ENCODE measurements around the gene SETD5.

Gene SETD5

DNA sequence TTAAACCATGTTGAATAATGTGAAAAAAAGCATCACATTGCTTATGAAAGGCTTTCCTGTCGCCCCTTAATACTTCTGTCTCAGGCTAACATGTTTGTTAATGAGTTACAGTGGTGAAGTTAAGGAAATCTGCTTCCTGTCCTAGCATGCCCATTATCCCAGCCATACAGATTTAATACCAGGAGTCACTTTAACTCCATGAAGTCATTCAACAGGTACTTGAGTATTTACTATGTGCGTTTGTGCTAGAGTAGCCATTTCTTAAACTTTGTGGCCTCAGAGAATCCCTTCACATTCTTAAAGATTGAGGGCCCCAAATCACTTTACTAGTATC is 10.1 kb upstream of the SETD5 start:
- DNase-seq (ENCODE audit: extremely low spot score) = no peak
- ChIA-PET CTCF (no interaction called here), POLR2A (no interaction called here)
- TF ChIP-seq, protein P1, sequence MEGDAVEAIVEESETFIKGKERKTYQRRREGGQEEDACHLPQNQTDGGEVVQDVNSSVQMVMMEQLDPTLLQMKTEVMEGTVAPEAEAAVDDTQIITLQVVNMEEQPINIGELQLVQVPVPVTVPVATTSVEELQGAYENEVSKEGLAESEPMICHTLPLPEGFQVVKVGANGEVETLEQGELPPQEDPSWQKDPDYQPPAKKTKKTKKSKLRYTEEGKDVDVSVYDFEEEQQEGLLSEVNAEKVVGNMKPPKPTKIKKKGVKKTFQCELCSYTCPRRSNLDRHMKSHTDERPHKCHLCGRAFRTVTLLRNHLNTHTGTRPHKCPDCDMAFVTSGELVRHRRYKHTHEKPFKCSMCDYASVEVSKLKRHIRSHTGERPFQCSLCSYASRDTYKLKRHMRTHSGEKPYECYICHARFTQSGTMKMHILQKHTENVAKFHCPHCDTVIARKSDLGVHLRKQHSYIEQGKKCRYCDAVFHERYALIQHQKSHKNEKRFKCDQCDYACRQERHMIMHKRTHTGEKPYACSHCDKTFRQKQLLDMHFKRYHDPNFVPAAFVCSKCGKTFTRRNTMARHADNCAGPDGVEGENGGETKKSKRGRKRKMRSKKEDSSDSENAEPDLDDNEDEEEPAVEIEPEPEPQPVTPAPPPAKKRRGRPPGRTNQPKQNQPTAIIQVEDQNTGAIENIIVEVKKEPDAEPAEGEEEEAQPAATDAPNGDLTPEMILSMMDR (IDR thresholded peaks at IDR 0.05; ENCODE audit: control extremely low read depth, extremely low read depth, low read depth, missing control alignments) = no peak

DNA sequence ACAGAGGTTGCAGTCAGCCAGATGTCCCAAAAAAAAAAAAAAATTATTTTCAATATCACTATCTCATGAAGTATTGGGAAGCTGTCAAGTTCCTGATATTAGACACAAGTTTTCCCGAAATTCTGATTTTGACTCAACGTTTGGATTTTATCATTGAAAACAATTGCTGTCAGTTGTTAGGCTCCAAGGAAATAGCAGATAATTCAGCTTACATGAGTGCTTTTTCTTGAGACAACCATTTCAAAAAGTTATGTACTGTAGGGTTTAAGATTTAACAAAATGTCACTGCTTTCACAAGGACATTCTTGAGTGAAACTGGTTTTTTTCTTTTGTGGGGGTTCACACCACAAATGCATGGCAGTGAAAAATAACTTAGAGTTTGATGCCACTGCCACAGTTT is 9.3 kb upstream of the SETD5 start:
- ChIA-PET CTCF (interaction anchor here (1.0 kb wide), 1 partner anchor 16 kb away, joined by 3 read pairs; no protein-coding TSS in a partner anchor), POLR2A (interaction anchor here (0.6 kb wide), 1 partner anchor 47 kb away, joined by 4 read pairs; no protein-coding TSS in a partner anchor)
- TF ChIP-seq, protein P1 (IDR thresholded peaks at IDR 0.05; ENCODE audit: control extremely low read depth, extremely low read depth, low read depth, missing control alignments) = no peak
- DNase-seq (ENCODE audit: extremely low spot score) = no peak

DNA sequence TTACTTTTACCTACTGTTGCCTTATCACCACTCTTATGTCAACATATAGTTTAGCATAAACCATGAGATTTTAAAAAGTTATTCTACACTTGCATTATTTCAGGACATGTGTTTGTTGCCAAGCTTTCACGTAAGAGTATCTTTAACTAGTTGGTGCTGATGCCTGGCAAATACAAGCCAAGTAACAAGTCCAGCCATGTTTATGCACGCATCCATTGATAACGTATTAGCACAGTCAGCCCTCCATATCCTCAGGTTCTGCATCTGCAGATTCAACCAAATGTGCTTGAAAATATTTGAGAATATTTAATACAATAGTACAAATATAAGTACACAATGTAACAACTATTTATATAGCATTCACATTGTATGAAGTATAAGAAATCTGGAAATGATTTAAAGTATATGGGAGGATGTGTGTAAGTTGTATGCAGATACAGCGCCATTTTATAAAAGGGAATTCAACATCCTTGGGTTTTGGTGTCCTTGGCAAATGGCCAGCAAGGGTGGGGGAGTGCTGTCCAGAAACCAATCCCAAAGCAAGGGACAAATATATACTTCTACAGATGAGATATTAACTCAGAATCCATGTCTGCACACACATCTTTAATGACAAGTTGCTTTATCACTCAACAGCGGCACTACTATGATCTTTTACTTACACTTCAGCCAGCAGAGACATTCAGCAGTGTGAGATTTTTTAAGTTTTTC is 8.7 kb upstream of the SETD5 start:
- ChIA-PET POLR2A (interaction anchor here (0.6 kb wide), 2 partner anchors 12 to 46 kb away, joined by 3 to 4 read pairs; no protein-coding TSS in a partner anchor), CTCF (interaction anchor here (1.0 kb wide), 2 partner anchors 15 to 35 kb away, joined by 3 to 4 read pairs; no protein-coding TSS in a partner anchor)
- TF ChIP-seq, protein P1 (IDR thresholded peaks at IDR 0.05; ENCODE audit: control extremely low read depth, extremely low read depth, low read depth, missing control alignments) = no peak
- no peak for DNase-seq (ENCODE audit: extremely low spot score)

DNA sequence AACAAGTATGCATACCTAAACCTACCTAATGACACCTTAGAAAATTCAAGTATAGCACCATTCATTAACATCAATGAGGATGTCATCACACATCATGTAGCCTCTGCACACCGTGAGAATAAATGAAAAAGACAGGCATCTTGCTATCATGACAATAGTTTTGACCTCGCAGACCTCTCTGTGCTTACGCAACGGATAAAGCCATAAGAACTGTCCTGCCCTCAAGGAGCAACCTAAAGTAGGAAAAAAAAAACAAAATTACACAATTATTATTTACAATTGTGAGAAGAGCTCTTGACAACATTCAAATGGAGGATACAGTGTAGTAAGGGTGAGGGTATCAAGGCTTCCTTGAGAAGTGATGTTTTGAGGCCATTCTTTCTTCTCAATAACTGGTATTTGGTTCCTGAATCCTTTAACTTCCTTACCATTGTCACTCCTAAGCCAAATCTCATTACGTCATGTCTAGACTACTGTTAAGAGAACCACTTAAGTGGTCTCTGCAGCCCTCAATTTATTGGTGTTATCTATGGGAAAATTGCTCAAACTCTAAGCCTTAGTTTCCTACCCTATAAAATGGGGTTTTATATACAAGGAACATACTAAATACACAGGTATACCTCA is 7.0 kb upstream of the SETD5 start:
- no peak for DNase-seq (ENCODE audit: extremely low spot score)
- ChIA-PET CTCF (no interaction called here), POLR2A (no interaction called here)
- TF ChIP-seq, protein P1 (IDR thresholded peaks at IDR 0.05; ENCODE audit: control extremely low read depth, extremely low read depth, low read depth, missing control alignments) = no peak

DNA sequence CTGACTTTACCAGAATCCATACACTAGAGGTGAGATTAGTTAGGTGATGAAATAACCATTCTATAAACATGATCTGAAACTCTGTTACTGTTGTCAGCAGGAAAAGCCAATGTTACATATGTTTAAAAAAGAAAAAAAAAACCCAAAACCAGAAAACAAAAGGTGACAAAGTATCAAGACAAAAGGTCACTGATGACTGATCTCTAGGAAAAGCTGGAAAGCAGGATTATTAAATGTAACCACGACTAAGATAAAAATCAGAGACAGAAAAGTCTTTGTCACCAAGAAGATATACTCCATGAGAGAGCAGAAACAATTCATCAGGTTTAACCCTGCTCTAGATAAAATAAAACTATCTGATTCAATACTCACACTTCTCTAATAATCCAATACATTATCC is 5.4 kb upstream of the SETD5 start:
- ChIA-PET CTCF (no interaction called here), POLR2A (interaction anchor here (1.0 kb wide), 1 partner anchor 14 kb away, joined by 3 read pairs; no protein-coding TSS in a partner anchor)
- TF ChIP-seq, protein P1 (IDR thresholded peaks at IDR 0.05; ENCODE audit: control extremely low read depth, extremely low read depth, low read depth, missing control alignments) = no peak

DNA sequence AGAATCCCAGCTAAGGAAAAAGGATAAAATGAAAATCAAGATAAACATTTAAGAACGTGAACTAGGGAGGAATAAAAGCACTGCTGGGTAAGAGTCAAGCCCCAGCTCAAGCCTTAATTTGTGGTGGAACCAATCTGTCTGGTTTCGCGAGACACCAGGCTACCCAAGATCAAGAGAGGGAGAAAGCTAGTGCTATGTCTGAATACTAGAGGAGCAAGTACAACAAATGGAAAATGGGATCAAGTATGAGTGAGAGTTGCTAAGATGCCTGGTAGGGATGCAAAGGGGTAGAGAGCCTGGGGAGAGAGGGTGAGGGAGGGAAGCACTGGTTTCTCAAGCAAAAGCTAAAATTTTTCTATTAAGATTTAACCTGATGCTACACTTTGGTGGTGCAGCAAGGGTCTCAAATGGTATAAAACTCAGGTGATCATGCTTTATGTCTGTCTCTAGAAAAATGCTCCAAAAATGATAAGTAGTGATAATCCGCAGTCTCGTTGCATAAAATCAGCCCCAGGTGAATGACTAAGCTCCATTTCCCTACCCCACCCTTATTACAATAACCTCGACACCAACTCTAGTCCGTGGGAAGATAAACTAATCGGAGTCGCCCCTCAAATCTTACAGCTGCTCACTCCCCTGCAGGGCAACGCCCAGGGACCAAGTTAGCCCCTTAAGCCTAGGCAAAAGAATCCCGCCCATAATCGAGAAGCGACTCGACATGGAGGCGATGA is 1.7 kb upstream of the SETD5 start:
- CTCF ChIA-PET = interaction anchor here (1.1 to 3.2 kb wide), 6 partner anchors 9 to 42 kb away, joined by 3 to 12 read pairs (median 5); no protein-coding TSS in a partner anchor
- no peak for DNase-seq (ENCODE audit: extremely low spot score)
- TF ChIP-seq, protein P1 (IDR thresholded peaks at IDR 0.05; ENCODE audit: control extremely low read depth, extremely low read depth, low read depth, missing control alignments) = no peak
- POLR2A ChIA-PET = interaction anchor here (0.6 to 3.2 kb wide), 14 partner anchors 9 to 312 kb away, joined by 3 to 21 read pairs (median 5); partner anchors contain the start of genes MTMR14 and THUMPD3

More for the DNA sequence above, 5.4 kb upstream of the SETD5 start:
- no peak for DNase-seq (ENCODE audit: extremely low spot score)
